ENCODE results near the gene BOLL. TPM values are rescaled to one million over a fixed set of nuclear protein-coding genes. Genes with fewer than 3 reads are reported as not detected.
"Not testable (repeated sequence)": the region's sequence is repeated elsewhere in the genome, so short reads cannot be mapped to it uniquely, and the experiment has no call there.

Gene BOLL
- total RNA-seq, 4 donors from 2014 or later, result not detected

GRCh38 chr2:197777823-197778407 lies 7.2 kb downstream of the BOLL start:
- no peak overlapping the region for H3K4me3 ChIP-seq
- H3K27me3 ChIP-seq, result no peaks in the 10 kb centered on the region
- no peak overlapping the region for H3K27ac ChIP-seq
- H3K36me3 ChIP-seq, result no peaks in the 10 kb centered on the region
- 25 to 27% methylated on average over 4 of the region's 4 CpGs for WGBS, 2 donors
- no peaks in the 10 kb centered on the region for H3K4me1 ChIP-seq
- no peaks in the 10 kb centered on the region for H3K9me3 ChIP-seq
- DNase-seq (ENCODE audit: low spot score in 2 of 2), result no peak
- TF ChIP-seq POLR2A (IDR thresholded peaks at IDR 0.05), result no peak
- peak; percentile 41 to 75 (median 74) for TF ChIP-seq CTCF (IDR thresholded peaks at IDR 0.05)

- H3K27ac ChIP-seq, result no peak overlapping the region
- DNase-seq (ENCODE audit: low spot score in 2 of 2), result no peak
Measured at GRCh38 chr2:197760293-197760657, 24.8 kb downstream of the BOLL start.

DNA sequence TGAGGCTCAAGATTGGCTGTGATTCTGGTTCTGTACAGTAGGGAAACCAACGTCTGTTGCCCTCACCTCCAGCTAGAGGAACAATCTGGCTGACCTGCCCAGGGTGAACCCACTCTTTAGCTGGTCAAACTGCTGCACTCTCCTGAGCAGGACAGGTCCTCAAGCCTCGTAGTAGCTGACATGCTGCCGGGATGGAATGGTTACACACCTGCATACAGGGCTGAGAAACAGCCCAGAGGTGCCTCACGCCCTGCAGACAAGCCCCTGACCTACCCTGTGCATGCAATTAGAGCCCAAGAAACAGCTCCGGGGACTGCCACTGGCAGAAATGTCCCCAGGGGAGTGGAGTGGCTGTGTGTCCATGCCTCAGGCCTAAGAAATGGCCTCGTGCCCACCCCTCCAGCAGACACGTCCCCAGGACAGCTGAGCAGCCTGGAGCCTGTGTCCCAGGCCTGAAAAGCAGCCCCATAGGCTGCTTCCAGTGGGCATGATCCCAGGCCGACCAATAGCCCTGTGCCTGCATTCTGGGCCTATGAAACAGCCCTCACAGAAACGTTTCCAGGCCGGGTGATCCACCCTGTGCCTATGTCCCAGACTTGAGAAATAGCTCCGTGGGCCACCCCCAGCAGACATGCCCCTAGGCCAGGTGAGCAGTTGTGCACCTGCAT lies 25.4 kb downstream of the BOLL start:
- TF ChIP-seq CTCF (IDR thresholded peaks at IDR 0.05) (no peak), POLR2A (IDR thresholded peaks at IDR 0.05) (no peak), EP300 (IDR thresholded peaks at IDR 0.05) (no peak)

More at GRCh38 chr2:197760293-197760657, 24.8 kb downstream of the BOLL start:
- H3K27me3 ChIP-seq, result no peaks in the 10 kb centered on the region
- no peaks in the 10 kb centered on the region for H3K36me3 ChIP-seq
- no peaks in the 10 kb centered on the region for H3K4me1 ChIP-seq
- peaks cover 0 to 25% (median 2%) of the 10 kb centered on the region in 4 donors for H3K9me3 ChIP-seq
- no peak overlapping the region for H3K4me3 ChIP-seq
- TF ChIP-seq CTCF (IDR thresholded peaks at IDR 0.05) (no peak), POLR2A (IDR thresholded peaks at IDR 0.05) (no peak), EP300 (IDR thresholded peaks at IDR 0.05) (no peak)
- WGBS, 2 donors, result 83 to 90% methylated on average over 2 to 3 of the region's 3 CpGs

DNA sequence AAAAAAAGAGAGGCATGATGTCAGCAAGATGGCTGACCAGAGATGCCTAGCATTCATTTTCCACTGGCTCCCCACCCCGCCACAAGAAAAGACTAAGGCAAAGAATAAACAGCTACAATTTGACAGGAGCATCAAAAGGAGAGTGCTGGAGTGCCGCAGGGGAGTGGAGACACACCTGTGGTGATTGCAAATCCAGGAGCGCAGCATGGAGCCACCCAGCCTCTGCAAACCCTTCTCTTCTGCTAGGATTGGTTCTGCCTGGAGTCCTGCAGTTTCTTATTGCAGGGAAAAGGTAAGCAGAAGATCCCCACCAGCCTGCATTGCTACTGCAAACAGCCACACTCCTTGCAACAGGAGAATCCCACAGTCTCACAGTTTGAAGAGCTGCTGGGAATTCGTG lies 26.1 kb downstream of the BOLL start:
- DNase-seq (ENCODE audit: low spot score in 2 of 2), result no peak
- H3K4me1 ChIP-seq, result no peaks in the 10 kb centered on the region
- WGBS, 2 donors, result 65 to 80% methylated on average over 4 of the region's 4 CpGs
- TF ChIP-seq EP300 (IDR thresholded peaks at IDR 0.05) (no peak), POLR2A (IDR thresholded peaks at IDR 0.05) (no peak), CTCF (IDR thresholded peaks at IDR 0.05) (no peak)
- H3K27me3 ChIP-seq, result no peaks in the 10 kb centered on the region
- peaks cover 0 to 25% (median 2%) of the 10 kb centered on the region in 4 donors for H3K9me3 ChIP-seq
- H3K4me3 ChIP-seq, result no peak overlapping the region
- H3K27ac ChIP-seq, result no peak overlapping the region
- H3K36me3 ChIP-seq, result no peaks in the 10 kb centered on the region

More for the DNA sequence above, 25.4 kb downstream of the BOLL start:
- H3K4me3 ChIP-seq, result no peak overlapping the region
- H3K36me3 ChIP-seq, result no peaks in the 10 kb centered on the region
- no peaks in the 10 kb centered on the region for H3K4me1 ChIP-seq
- 62 to 80% methylated on average over 4 to 10 of the region's 11 CpGs for WGBS, 2 donors
- H3K9me3 ChIP-seq, result peaks cover 0 to 25% (median 2%) of the 10 kb centered on the region in 4 donors
- H3K27me3 ChIP-seq, result no peaks in the 10 kb centered on the region
- DNase-seq (ENCODE audit: low spot score in 2 of 2), result no peak
- no peak overlapping the region for H3K27ac ChIP-seq

DNA sequence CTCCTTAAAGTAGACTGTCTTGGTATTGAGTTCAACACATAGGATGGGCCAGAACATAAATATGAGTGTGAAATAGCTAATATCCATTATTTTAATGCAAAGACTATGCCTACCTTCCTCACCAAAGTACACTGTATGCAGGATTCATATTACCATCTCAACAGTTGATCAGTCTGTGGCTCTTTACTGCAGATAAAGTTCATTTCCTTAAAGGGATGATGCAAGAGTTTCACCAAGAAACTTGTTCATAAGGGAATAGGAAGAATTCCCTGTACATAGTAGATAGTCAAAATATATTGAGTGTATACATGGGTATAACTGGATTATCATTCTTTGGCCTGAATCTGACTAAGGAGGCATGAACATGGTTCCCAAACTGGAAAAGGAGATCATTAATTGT lies 44.9 kb downstream of the BOLL start:
- Histone ChIP-seq H3K4me1 (no peaks in the 10 kb centered on the region), H3K27me3 (no peaks in the 10 kb centered on the region)
- TF ChIP-seq CTCF (IDR thresholded peaks at IDR 0.05) (no peak), POLR2A (IDR thresholded peaks at IDR 0.05) (no peak), EP300 (IDR thresholded peaks at IDR 0.05) (no peak)

GRCh38 chr2:197728555-197729544 lies 56.3 kb downstream of the BOLL start:
- 91% methylated on average over 30 to 31 of the region's 32 CpGs for WGBS, 2 donors
- H3K27ac ChIP-seq; H3K9me3 ChIP-seq; H3K4me3 ChIP-seq; H3K27me3 ChIP-seq; DNase-seq (ENCODE audit: low spot score in 2 of 2); H3K36me3 ChIP-seq; H3K4me1 ChIP-seq: not testable (repeated sequence)

More for the DNA sequence above, 44.9 kb downstream of the BOLL start:
- Histone ChIP-seq H3K9me3 (no peaks in the 10 kb centered on the region), H3K27ac (no peak overlapping the region), H3K4me3 (no peak overlapping the region), H3K36me3 (no peaks in the 10 kb centered on the region)
- no peak for DNase-seq (ENCODE audit: low spot score in 2 of 2)

Measured in tibial nerve (tissue), 4 donors.